ENCODE results near the gene MYO15A. TPM values are rescaled to one million over a fixed set of nuclear protein-coding genes. Genes with fewer than 3 reads are reported as not detected.

The MYO15A gene
- total and polyA plus RNA-seq, 7 donors, result 0.10 to 0.76 (median 0.28) TPM

DNA sequence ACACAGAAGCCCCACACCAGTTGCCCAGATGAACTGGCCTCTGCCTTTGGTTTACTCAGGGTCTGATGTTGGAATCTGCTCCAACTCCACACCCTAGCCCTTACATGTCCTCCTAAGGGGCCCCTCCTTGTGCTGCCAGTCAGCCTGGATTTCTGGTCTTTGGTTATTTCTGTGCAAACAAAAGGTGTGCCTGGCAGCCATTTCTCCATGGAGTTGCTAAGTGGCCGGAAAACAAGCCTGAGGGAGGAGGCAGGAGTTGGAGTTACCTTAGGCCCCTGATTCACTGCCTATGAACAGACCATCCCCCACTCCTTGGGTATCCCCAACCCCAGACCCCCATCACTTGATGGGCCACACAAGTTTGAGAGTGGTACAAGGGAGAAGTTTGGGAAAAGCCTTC is 70.6 kb downstream of the MYO15A start:
- no peaks in the 10 kb centered on the region for H3K9me3 ChIP-seq
- DNase-seq (no peak), ATAC-seq (no peak)
- no peaks in the 10 kb centered on the region for H3K27me3 ChIP-seq (ENCODE audit: insufficient read depth in 3 of 3, low read length in 2 of 3)
- no peaks in the 10 kb centered on the region for H3K36me3 ChIP-seq (ENCODE audit: insufficient read depth in 1 of 2, low read depth in 1 of 2)
- no peak overlapping the region for H3K27ac ChIP-seq
- TF ChIP-seq, protein P1, sequence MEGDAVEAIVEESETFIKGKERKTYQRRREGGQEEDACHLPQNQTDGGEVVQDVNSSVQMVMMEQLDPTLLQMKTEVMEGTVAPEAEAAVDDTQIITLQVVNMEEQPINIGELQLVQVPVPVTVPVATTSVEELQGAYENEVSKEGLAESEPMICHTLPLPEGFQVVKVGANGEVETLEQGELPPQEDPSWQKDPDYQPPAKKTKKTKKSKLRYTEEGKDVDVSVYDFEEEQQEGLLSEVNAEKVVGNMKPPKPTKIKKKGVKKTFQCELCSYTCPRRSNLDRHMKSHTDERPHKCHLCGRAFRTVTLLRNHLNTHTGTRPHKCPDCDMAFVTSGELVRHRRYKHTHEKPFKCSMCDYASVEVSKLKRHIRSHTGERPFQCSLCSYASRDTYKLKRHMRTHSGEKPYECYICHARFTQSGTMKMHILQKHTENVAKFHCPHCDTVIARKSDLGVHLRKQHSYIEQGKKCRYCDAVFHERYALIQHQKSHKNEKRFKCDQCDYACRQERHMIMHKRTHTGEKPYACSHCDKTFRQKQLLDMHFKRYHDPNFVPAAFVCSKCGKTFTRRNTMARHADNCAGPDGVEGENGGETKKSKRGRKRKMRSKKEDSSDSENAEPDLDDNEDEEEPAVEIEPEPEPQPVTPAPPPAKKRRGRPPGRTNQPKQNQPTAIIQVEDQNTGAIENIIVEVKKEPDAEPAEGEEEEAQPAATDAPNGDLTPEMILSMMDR (IDR thresholded peaks at IDR 0.05), result no peak
- peaks cover 5% of the 10 kb centered on the region for H3K4me1 ChIP-seq
- H3K4me3 ChIP-seq, result no peak overlapping the region
- intact Hi-C loops (cut with DNase I), result no loop called here
- WGBS, 3 donors, result 90 to 93% (median 93%) methylated on average over 1 of the region's 1 CpG

DNA sequence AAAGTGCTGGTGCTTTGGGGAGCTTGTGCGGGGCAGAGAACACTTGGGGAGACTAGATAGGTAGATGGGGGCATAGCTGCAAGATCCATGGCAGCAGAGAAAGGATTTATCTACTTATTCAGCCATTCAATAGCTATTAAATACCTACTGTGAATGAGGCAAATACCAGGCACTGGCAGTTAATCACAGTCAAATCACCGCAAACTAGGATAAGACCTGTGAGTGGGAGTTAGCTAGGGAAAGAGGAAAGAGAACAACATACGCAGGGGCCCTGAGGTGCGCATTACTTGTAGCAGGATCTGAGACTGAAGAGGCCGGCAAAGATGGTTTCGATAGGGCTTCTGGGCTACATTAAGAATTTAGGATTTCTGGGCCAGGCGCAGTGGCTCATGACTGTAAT is 71.2 kb downstream of the MYO15A start:
- H3K27ac ChIP-seq, result no peak overlapping the region
- intact Hi-C loops (cut with DNase I), result loop anchor here in 1 of 2 donors (5.0 kb wide), 1 partner anchor 38 kb away; no protein-coding TSS in a partner anchor
- H3K9me3 ChIP-seq, result no peaks in the 10 kb centered on the region
- no peaks in the 10 kb centered on the region for H3K36me3 ChIP-seq (ENCODE audit: insufficient read depth in 1 of 2, low read depth in 1 of 2)
- no peaks in the 10 kb centered on the region for H3K27me3 ChIP-seq (ENCODE audit: insufficient read depth in 3 of 3, low read length in 2 of 3)
- H3K4me3 ChIP-seq, result no peak overlapping the region
- ATAC-seq (no peak), DNase-seq (no peak)
- H3K4me1 ChIP-seq, result peaks cover 5% of the 10 kb centered on the region
- TF ChIP-seq, protein P1 (IDR thresholded peaks at IDR 0.05), result no peak
- 90 to 94% (median 94%) methylated on average over 7 of the region's 7 CpGs for WGBS, 3 donors

DNA sequence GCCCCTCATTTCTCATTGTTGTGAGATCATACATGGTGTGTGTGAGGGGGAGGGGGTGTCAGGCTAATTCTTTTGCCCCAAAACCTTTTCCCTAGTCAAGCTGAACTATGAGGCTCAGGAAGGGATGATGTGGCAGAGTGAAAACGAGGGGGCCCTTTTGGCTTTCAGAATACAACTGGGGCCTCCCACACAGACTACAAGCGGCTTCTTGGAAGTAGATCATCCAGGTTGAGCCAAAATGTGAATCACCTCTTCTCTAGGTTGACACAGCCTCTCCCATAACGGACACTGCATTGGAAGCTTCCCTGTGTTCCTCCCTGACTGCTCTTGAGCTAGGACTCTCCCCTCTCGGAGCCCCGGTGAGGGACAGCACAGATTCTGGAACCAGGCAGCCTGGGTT is 72.8 kb downstream of the MYO15A start:
- 75 to 82% (median 76%) methylated on average over 5 of the region's 5 CpGs for WGBS, 3 donors

DNA sequence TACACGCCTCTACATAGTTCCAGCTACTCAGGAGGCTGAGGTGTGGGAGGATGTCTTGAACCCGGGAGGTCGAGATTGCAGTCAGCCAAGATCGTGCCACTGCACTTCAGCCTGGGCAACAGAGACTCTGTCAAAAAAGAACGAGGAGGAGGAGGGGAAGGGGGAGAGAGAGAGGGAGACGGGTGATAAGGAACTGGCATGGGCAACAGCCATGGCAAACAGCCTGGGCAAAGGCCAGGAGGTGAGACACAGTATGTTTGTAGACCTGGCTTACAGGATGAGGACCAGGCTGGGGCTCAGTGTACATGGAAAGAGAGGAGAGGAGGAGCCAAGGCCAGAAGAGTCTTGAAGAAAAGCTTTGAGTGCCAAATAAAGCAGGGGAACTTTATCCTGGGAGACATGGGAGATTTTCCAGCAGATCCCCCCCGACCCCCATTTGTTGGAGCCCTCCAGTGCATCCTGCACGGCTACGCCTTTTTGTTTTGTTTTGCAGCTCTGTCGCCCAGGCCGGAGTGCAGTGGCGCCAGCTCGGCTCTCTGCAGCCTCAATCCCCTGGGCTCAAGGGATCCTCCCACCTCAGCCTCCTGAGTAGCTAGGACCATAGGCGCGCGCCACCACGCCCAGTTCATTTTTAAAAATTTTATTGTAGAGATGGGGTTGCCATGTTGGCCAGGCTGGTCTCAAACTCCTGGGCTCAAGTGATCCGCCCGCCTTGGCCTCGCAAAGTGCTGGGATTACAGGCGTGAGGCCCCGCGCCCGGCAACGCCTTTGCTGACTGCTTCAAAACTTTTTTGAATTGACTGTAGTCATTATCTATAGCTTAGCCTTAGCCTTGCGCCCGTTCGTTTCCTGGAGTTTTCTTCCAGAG is 73.8 kb downstream of the MYO15A start:
- DNase-seq (peak; percentile 38 to 61), ATAC-seq (no peak)
- 18 to 34% (median 18%) methylated on average over 28 of the region's 28 CpGs for WGBS, 3 donors
- TF ChIP-seq, protein P1 (IDR thresholded peaks at IDR 0.05), result no peak
- peaks cover 3 to 4% of the 10 kb centered on the region in 2 donors for H3K36me3 ChIP-seq (ENCODE audit: insufficient read depth in 1 of 2, low read depth in 1 of 2)
- H3K9me3 ChIP-seq, result no peaks in the 10 kb centered on the region
- peak overlapping the region; percentile 96 for H3K27ac ChIP-seq
- H3K4me1 ChIP-seq, result peaks cover 17% of the 10 kb centered on the region
- H3K4me3 ChIP-seq, result peak overlapping the region; percentile 96
- intact Hi-C loops (cut with DNase I), result loop anchor here in 1 of 2 donors (5.0 kb wide), 1 partner anchor 40 kb away; no protein-coding TSS in a partner anchor
- H3K27me3 ChIP-seq (ENCODE audit: insufficient read depth in 3 of 3, low read length in 2 of 3), result no peaks in the 10 kb centered on the region

More for the DNA sequence above, 72.8 kb downstream of the MYO15A start:
- Histone ChIP-seq H3K36me3 (ENCODE audit: insufficient read depth in 1 of 2, low read depth in 1 of 2) (no peaks in the 10 kb centered on the region), H3K27ac (peak overlapping the region; percentile 96), H3K4me3 (no peak overlapping the region), H3K9me3 (no peaks in the 10 kb centered on the region), H3K27me3 (ENCODE audit: insufficient read depth in 3 of 3, low read length in 2 of 3) (no peaks in the 10 kb centered on the region), H3K4me1 (peaks cover 10% of the 10 kb centered on the region)
- intact Hi-C loops (cut with DNase I), result loop anchor here in 1 of 2 donors (5.0 kb wide), 1 partner anchor 39 kb away; no protein-coding TSS in a partner anchor
- DNase-seq, result no peak
- TF ChIP-seq, protein P1 (IDR thresholded peaks at IDR 0.05), result no peak
- no peak for ATAC-seq

Measured in psoas muscle (tissue), 8 donors.